ENCODE results near the gene RNU5B-1.
"Not testable (repeated sequence)": the region's sequence is repeated elsewhere in the genome, so short reads cannot be mapped to it uniquely, and the experiment has no call there.

The RNU5B-1 gene

DNA sequence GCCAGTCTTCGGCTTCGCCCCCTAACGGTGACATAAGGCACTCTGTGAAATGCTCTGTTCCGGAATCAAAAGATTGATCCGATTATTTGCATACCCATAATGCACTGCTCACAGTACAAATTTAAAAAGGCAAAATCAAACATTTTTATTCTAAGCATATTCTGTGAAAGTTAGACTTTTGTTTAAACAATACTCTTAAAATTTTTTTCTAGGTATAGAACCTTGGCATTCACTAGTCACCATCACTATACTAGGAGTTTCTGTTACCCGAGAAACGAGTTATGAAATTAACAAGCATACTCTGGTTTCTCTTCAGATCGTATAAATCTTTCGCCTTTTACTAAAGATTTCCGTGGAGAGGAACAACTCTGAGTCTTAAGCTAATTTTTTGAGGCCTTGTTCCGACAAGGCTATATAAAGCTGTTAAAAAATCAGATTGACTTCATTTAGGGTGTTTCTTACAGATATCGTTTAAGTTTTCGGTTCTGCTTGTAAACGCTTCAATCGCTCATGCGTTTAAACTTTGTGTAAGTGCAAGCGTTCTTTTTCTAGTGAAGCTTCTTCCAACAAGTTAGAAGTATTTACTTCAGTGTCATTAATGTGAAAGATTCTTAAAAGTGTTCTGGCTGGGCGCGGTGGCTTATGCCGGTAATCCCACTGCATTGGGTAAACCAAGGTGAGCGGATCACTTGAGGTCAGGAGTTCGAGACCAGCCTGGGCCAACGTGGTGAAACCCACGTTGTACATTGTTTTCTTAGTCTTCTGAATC is at the start of gene RNU5B-1:
Gene RNU5B-1 (plus strand): TSS at position 297 of the 769 bp plus-strand sequence.
- H3K27ac Mint-ChIP-seq, result peak within 1 kb of the TSS; percentile 100
- peaks cover 34% of the 10 kb centered on the region for H3K36me3 Mint-ChIP-seq
- H3K4me3 Mint-ChIP-seq, result peak within 1 kb of the TSS; percentile 89
- peaks cover 24% of the 10 kb centered on the region for H3K4me1 Mint-ChIP-seq
- ATAC-seq (peak; percentile 82), DNase-seq (ENCODE audit: low spot score in 2 of 2) (peak; percentile 55 to 92)
- no peaks in the 10 kb centered on the region for H3K9me3 Mint-ChIP-seq

DNA sequence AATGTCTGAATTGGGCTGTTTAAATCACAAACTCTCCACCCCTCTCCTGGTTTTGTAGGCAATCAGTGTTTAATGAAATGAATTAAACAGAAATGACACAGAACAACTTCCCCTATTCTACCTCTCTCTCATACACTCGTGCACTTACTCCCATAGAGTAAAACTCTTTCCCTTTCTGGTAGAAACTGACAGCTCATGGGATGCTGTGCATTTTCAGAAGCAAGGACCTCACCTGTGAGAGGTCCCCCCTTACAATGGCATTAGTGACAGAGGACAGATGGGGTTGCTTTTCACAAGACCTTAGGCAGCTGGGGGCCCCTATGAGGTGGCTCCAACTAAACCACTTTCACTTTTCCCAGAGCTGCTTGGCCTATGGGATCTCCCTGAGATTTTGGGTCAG is 49.7 kb upstream of the RNU5B-1 start:
- Mint-ChIP-seq H3K9me3 (no peaks in the 10 kb centered on the region), H3K27ac (no peak overlapping the region), H3K4me3 (no peak overlapping the region)

DNA sequence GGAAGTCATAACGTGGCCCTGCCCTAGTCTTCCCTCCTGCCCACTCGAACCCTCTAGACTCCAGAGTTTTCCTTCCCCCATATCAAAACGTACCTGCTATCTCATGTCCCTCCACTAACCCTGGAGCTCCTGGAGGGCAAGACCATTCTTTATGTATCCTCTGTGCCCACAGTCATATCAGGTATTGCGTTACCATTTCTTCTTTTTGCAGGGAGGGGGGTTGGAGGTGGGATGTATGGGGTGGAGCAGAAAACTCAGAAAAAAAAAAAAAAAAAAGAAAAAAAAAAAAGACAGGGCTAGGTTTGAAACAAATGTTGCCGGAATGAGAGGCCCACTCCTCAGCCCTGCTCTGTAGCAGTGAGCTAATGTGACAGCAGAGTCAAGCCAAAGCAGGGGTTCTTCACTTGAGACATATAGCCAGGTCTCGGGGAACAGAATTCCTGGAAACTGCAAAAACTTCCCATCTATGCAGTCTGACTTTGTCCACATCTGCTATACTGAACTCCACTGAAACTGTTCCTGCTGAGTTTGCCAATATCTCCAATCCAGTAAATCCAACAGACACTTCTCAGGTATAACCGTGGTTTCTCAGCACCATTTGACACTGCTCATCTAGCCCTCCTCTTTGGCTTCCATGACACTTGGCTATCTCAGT is 48.9 kb upstream of the RNU5B-1 start:
- Mint-ChIP-seq H3K27ac (no peak overlapping the region), H3K9me3 (no peaks in the 10 kb centered on the region), H3K36me3 (peaks cover 66% of the 10 kb centered on the region), H3K4me3 (no peak overlapping the region), H3K4me1 (peaks cover 2% of the 10 kb centered on the region)
- ATAC-seq (no peak), DNase-seq (ENCODE audit: low spot score in 2 of 2) (no peak)

More for the DNA sequence above, 49.7 kb upstream of the RNU5B-1 start:
- Mint-ChIP-seq H3K4me1 (peaks cover 10% of the 10 kb centered on the region), H3K36me3 (peaks cover 57% of the 10 kb centered on the region)
- ATAC-seq, result no peak
- DNase-seq (ENCODE audit: low spot score in 2 of 2), result no peak

DNA sequence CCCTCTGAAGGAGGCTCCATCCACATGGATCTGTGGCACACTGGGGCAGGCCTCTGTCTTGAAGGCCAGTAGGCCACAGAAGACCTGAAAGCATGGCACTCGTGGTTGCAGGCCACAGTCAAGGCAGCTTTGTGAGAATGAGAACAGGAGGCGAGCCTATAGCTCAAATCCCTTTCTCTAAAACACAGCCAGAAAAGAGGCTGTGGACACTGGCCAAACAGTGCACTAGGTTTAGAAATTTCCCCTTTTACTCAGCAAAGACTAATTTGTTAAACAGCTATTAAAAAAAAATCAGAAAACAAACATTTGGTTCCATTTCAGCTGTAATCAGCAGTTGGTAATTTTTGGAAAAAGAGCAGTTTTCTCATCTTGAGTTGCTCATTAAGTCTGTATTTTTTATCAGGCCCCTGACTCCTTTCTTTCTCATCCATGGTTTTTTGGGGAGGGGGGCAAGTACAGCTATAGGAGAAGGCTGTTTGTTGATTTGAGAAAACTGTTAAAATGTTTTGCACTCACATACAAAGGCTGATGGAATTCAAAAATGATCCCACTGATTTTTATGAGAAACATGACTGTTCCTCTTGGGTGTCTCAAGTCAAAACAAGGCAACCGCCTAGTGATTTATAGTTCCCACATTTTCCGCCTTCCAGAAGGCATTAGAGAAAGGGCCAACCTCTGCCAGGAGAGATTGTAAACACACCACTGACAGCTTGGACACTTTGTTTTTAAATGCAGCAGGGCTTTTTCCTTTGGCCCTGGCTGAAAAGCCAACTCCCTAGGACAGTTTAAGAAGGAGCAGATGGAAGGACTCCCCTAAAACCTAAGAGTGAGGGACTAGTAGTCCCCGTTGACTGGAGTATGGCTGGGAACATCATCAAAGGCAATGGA is 45.9 kb upstream of the RNU5B-1 start:
- Mint-ChIP-seq H3K4me1 (no peaks in the 10 kb centered on the region), H3K4me3 (no peak overlapping the region), H3K9me3 (no peaks in the 10 kb centered on the region), H3K27ac (no peak overlapping the region), H3K36me3 (peaks cover 84% of the 10 kb centered on the region)
- DNase-seq (ENCODE audit: low spot score in 2 of 2) (no peak), ATAC-seq (no peak)

DNA sequence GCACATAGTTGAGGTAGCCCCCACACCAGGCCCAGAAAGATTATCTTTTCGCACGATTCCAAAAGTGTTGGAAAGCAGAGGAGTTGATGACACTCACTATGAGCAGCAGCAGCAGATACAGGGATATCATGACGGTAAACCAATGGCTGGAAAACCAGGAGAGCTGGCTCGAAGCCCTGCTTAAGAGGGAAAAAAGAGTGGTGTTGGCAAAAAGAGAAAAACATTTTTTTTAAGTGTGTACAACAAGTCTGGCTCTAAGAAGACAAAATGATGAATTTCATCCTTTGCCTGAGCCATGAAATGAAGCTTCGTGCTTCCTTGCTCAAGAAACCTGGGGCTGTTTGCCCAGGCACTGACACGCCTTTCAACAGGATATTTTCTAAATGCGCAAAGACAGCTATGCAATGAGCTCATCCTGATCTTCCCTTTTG is 45.1 kb upstream of the RNU5B-1 start:
- no peaks in the 10 kb centered on the region for H3K4me1 Mint-ChIP-seq
- no peak for ATAC-seq

DNA sequence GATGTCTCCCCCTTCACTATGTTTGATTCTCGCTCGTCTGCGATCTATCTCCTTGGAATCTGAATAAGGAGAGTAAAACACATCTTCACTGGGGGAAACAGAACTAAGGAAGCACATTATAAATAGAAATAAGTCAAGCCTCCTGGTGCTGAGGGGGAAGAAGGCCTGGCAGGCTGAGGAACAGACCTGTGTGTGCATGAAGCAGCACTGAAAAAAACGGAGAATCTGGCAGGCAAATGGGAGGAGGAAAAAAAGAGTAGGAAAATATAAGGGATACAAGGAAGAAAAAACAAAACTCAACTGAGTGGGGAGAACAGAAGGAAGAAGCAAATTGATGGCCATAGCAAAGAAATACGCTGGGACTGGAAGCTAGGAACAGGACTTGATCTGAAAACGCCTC is 43.5 kb upstream of the RNU5B-1 start:
- no peaks in the 10 kb centered on the region for H3K9me3 Mint-ChIP-seq
- peaks cover 73% of the 10 kb centered on the region for H3K36me3 Mint-ChIP-seq
- ATAC-seq (no peak), DNase-seq (ENCODE audit: low spot score in 2 of 2) (no peak)
- H3K4me3 Mint-ChIP-seq, result no peak overlapping the region
- H3K27ac Mint-ChIP-seq, result no peak overlapping the region
- no peaks in the 10 kb centered on the region for H3K4me1 Mint-ChIP-seq

More for the DNA sequence above, 45.1 kb upstream of the RNU5B-1 start:
- DNase-seq (ENCODE audit: low spot score in 2 of 2), result no peak
- peaks cover 83% of the 10 kb centered on the region for H3K36me3 Mint-ChIP-seq
- H3K27ac Mint-ChIP-seq, result no peak overlapping the region
- no peaks in the 10 kb centered on the region for H3K9me3 Mint-ChIP-seq
- no peak overlapping the region for H3K4me3 Mint-ChIP-seq

DNA sequence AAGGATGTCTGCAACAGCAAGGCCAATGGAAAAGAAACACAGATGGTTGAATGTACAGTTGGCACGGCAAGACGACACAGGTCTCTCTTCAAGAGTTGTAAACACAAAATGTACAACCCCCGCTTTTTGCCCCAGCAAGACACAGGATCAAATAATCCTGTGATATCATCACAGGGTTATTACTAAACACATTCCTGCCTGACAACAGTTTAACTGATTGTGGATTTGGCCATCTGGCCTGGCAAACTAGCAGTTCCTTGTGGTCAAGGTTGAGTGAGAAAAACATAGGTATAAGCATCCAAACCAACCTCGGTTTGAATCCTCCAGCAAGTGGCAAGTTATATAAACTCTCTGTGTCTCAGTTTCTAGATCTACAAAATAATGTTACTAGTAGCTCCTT is 41.2 kb upstream of the RNU5B-1 start:
- no peak for ATAC-seq
- H3K4me1 Mint-ChIP-seq, result no peaks in the 10 kb centered on the region
- H3K9me3 Mint-ChIP-seq, result no peaks in the 10 kb centered on the region
- no peak for DNase-seq (ENCODE audit: low spot score in 2 of 2)
- peak overlapping the region; percentile 81 for H3K27ac Mint-ChIP-seq
- H3K4me3 Mint-ChIP-seq, result no peak overlapping the region
- peaks cover 67% of the 10 kb centered on the region for H3K36me3 Mint-ChIP-seq

DNA sequence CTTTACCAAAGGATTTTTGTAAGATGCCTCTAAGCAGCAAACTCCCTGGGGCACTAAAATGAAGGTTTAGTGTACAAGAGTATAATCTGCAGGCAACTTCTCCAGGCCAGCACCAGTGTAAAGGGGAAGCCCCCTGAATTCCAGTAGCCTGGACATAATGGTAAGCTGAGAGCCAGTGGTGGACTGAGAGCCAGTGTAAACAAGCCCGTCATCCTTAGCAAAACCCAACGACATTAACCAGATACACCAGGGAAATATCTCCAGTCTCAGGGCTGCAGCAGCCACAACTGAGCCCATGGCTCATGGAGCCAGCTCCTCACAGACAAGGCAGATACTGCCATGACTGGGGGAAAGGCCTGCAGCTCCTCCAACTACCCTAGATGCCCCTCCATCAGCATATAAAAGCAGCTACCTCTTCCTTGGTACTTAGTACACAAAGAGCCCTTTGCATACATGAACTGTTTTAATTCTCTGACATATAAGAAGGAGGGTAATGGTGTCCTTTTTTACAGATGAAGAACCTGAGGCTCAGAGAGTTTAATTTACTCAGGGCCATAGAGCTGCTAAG is 39.5 kb upstream of the RNU5B-1 start:
- ATAC-seq (no peak), DNase-seq (ENCODE audit: low spot score in 2 of 2) (no peak)
- no peaks in the 10 kb centered on the region for H3K9me3 Mint-ChIP-seq
- H3K4me1 Mint-ChIP-seq, result no peaks in the 10 kb centered on the region
- H3K4me3 Mint-ChIP-seq, result no peak overlapping the region
- peaks cover 50% of the 10 kb centered on the region for H3K36me3 Mint-ChIP-seq
- H3K27ac Mint-ChIP-seq, result no peak overlapping the region

DNA sequence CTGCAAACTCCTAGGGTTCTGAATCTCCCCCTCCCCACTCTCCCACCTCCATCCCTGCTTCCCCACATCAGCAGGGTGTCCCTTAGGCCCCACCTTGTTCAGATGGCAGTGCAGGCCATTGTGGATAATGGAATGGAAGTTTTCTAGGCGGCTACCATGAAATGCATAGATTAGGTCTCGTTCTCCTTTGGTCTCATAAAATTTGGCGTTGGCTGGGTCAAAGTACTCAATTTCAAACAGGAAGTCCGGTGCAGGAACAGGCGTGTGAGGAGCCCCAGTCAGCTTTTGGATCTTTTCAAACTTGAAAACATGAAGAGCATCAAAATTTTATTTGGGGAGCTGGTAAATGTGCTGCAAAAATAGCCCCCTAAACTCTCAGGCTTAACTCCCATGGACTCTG is 38.0 kb upstream of the RNU5B-1 start:
- H3K9me3 Mint-ChIP-seq, result no peaks in the 10 kb centered on the region
- H3K4me1 Mint-ChIP-seq, result no peaks in the 10 kb centered on the region
- peaks cover 35% of the 10 kb centered on the region for H3K36me3 Mint-ChIP-seq
- no peak overlapping the region for H3K27ac Mint-ChIP-seq
- no peak for DNase-seq (ENCODE audit: low spot score in 2 of 2)
- no peak for ATAC-seq
- H3K4me3 Mint-ChIP-seq, result no peak overlapping the region

DNA sequence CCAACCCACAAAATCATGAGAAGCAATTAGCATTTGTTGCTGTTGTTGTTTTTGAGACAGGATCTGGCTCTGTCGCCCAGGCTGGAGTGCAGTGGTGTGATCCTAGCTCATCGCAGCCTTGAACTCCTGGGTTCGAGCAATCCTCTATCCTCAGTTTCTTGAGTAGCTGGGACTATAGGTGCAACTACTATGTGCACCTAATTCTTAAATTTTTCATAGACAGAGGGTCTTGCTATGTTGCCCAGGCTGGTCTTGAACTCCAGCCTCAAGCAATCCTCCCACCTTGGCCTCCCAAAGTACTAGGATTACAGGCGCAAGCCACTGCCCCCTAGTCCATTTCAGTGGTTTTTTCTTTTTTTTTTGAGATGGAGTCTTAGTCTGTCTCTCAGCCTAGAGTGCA is 36.1 kb upstream of the RNU5B-1 start:
- DNase-seq (ENCODE audit: low spot score in 2 of 2), result no peak
- Mint-ChIP-seq H3K4me1 (no peaks in the 10 kb centered on the region), H3K9me3 (no peaks in the 10 kb centered on the region), H3K4me3 (no peak overlapping the region), H3K27ac (no peak overlapping the region), H3K36me3 (peaks cover 19% of the 10 kb centered on the region)
- no peak for ATAC-seq

DNA sequence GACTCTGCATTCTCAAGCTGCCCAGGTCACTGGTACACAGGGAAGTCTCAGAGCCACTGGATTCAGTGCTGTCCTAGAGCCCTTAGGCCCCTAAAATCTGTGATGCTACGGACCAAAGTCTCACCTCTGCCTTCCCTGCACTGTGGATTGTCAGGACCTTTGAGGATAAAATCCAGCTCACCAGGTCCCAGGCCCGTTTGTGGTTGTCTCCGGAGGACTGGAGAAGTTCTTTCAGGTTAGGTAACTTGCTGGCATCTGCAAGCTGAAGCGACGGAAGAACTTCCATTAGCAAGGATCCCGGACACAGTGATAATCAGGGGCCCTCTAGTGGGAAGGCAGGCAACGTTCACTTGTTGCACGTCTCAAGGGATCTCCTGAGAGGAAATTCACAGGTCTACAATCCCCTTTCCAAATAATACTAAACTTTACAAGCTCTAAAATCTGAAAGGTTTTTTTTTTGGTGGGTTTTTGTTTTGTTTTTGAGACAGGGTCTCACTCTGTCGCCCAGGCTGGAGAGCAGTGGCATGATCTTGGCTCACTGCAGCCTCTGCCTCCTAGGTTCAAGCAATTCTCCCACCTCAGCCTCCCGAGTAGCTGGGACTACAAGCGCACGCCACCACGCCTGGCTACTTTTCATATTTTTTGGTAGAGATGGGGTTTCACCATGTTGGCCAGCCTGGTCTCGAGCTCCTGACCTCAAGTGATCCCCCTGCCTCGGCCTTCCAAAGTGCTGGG is 33.5 kb upstream of the RNU5B-1 start:
- H3K4me1 Mint-ChIP-seq, result peaks cover 13% of the 10 kb centered on the region
- H3K4me3 Mint-ChIP-seq; ATAC-seq; H3K9me3 Mint-ChIP-seq; DNase-seq (ENCODE audit: low spot score in 2 of 2); H3K27ac Mint-ChIP-seq: not testable (repeated sequence)
- H3K36me3 Mint-ChIP-seq, result peaks cover 17% of the 10 kb centered on the region

DNA sequence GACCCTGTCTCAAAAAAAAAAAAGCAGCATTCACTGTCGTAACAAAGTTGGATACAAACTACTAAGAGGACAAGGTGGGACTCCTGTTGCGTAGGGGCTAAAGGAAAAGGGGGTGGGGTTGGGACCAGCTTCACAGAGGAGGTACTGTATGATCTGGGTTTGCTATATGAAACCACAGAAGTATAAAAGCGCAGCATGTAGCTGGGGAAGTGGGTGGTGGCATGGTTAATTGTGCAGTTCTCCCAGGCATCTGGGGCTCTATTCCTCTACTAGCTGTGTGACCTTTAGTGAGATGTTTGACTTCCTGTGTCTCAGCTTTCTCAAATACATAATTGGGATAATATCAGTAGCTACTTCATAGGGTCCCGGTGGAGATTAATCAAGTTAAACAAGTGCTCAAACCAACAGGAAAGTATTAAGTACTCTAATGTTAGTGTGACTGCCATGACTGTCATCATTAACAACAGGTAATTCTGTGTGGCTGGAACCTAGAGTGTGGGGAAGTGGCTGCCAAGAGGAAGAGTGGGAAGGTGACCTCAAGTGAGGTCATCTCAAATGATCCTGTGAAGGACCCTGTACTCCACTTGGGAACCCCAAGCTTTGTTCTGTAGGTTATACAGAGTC is 29.3 kb upstream of the RNU5B-1 start:
- peaks cover 36% of the 10 kb centered on the region for H3K4me1 Mint-ChIP-seq
- H3K9me3 Mint-ChIP-seq, result no peaks in the 10 kb centered on the region
- no peak for DNase-seq (ENCODE audit: low spot score in 2 of 2)
- ATAC-seq, result no peak
- H3K36me3 Mint-ChIP-seq, result peaks cover 5% of the 10 kb centered on the region
- H3K27ac Mint-ChIP-seq, result peak overlapping the region; percentile 57
- H3K4me3 Mint-ChIP-seq, result no peak overlapping the region

DNA sequence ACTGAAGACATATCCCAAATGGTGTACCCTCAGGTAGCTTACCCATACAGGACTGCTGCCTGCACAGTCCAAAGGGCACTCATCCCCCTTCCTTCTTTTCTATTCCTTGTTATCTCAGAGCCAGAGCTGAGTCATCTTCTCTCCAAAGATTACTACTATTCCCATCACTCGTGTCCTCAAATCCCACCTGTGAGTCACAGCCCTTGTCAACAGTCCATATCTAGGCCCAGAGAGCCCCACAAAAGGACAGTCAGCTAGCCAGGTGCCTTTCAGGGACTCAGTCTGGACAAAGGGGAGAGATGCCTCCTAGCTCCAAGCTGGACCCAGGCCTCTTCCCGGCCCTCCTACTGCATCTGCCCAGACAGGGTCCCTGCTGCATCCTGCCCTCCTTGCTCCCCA is 28.8 kb upstream of the RNU5B-1 start:
- H3K4me1 Mint-ChIP-seq, result peaks cover 36% of the 10 kb centered on the region
- peaks cover 5% of the 10 kb centered on the region for H3K36me3 Mint-ChIP-seq
- H3K4me3 Mint-ChIP-seq, result no peak overlapping the region
- H3K9me3 Mint-ChIP-seq, result no peaks in the 10 kb centered on the region
- peak overlapping the region; percentile 57 for H3K27ac Mint-ChIP-seq
- DNase-seq (ENCODE audit: low spot score in 2 of 2) (no peak), ATAC-seq (no peak)

DNA sequence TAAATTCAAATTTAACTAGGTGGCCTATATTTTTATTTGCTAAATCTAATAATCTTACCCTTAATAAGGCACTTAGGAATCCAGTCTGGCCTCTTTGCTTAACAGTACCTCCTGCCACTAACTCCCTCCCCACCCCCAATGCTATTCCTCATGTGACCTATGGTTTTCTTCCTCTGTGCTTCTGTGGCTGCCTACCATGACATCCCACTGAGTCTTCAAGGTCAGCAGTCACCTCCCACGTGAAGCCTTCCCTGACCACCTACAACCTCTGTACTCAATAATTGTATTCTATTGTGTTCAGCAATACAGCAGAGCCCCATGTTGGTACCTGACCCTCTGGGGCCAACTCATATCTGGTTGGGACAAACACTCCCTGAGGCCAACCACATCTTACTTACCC is 27.5 kb upstream of the RNU5B-1 start:
- no peak for DNase-seq (ENCODE audit: low spot score in 2 of 2)
- H3K9me3 Mint-ChIP-seq, result no peaks in the 10 kb centered on the region
- no peak overlapping the region for H3K4me3 Mint-ChIP-seq
- peaks cover 36% of the 10 kb centered on the region for H3K4me1 Mint-ChIP-seq
- no peak for ATAC-seq
- no peak overlapping the region for H3K27ac Mint-ChIP-seq
- peaks cover 5% of the 10 kb centered on the region for H3K36me3 Mint-ChIP-seq

Data from stimulated activated effector memory CD8-positive, alpha-beta T cell treated with anti-CD3 and anti-CD28 coated beads, Interleukin-12 subunit alpha, Interleukin-12 subunit beta, amount 100 ng/mL, for 72 hours (primary cell).